K562 (cell line): Measurements from ENCODE around the gene TRPC4AP. TPM values are rescaled to one million over a fixed set of nuclear protein-coding genes. Genes with fewer than 3 reads are reported as not detected.

ENCODE experiments used
- ATAC-seq: fragments of 200-7000 bp; cut with Tn5 transposase; 3 replicates; pipeline ENCODE4 v1.9.1; 2020; ENCODE audit warnings: moderate library complexity
- BruUV-seq: library from RNA; stranded (reverse); fragments of 400-500 nt; replicated peaks from 2 replicates; lab custom pipeline; 2021; lab: Mats Ljungman, UMichigan
- CTCF ChIA-PET: fragments of 300-600 bp; formaldehyde crosslinking; extraction: SDS; loops from one replicate; lab custom pipeline; 2021; ENCODE audit warnings: low intra/inter-chr PET ratio; lab: Yijun Ruan, JAX
- POLR2A ChIA-PET: fragments of 300-600, 350-650 bp; sonication (Branson Sonifier 250); formaldehyde crosslinking; extraction: SDS; loops from one replicate; lab custom pipeline; 2021; ENCODE audit warnings: antibody characterized with exemption, inconsistent platforms; lab: Yijun Ruan, JAX
- DNase-seq, 4 experiments: peaks; one replicate each; pipeline versions ENCODE4 v3.0.0 to v3.0.0-alpha.2; 2011 to 2018; ENCODE audit warnings: low spot score in 3 of 4, mixed read lengths in 3 of 4; ENCODE audit errors: extremely low read depth in 1 of 4
- FAIRE-seq: peaks from 2 replicates; lab custom pipeline; 2011; peaks lifted over from hg19 to GRCh38; lab: Jason Lieb, UNC
- H2AFZ ChIP-seq: 2 replicates; pipeline ENCODE4 v1.6.0; 2011; ENCODE audit warnings: low read depth, low read length, control low read depth, inconsistent platforms
- H3K27ac ChIP-seq: fragments of 200-600 bp; 3 replicates; pipeline ENCODE4 v1.8.0; 2011; ENCODE audit warnings: low read depth, mild to moderate bottlenecking, control low read depth, inconsistent platforms, low read length, moderate library complexity, mixed read lengths; ENCODE audit errors: extremely low read depth
- H3K27me3 ChIP-seq, 2 experiments: fragments of 300-600 bp in 1 of 2; 2 replicates in 1 of 2; 3 replicates in 1 of 2; pipeline versions ENCODE4 v1.6.0 to v1.8.0; 2011; ENCODE audit warnings: inconsistent platforms in 2 of 2, low read length in 2 of 2, mild to moderate bottlenecking in 1 of 2, mixed read lengths in 1 of 2, moderate library complexity in 1 of 2; ENCODE audit not compliant: control insufficient read depth in 2 of 2, insufficient read depth in 2 of 2
- H3K36me3 ChIP-seq: fragments of 300-600 bp; 3 replicates; pipeline ENCODE4 v1.8.0; 2011; ENCODE audit warnings: mild to moderate bottlenecking, low read length, inconsistent platforms; ENCODE audit not compliant: control insufficient read depth, insufficient read depth
- H3K4me1 ChIP-seq, 2 experiments: fragments of 200-600 bp in 1 of 2; replicated peaks in 1 of 2; 2 replicates in 1 of 2; 3 replicates in 1 of 2; pipeline versions ENCODE4 v1.5.1 to v1.8.0; 2011; ENCODE audit warnings: inconsistent platforms in 2 of 2, low read length in 2 of 2, mild to moderate bottlenecking in 1 of 2, mixed read lengths in 1 of 2, moderate library complexity in 1 of 2; ENCODE audit not compliant: control insufficient read depth in 2 of 2, insufficient read depth in 2 of 2
- H3K4me2 ChIP-seq: 2 replicates; pipeline ENCODE4 v1.6.1; 2011; ENCODE audit warnings: low read length, control low read depth, inconsistent platforms, mixed read lengths; ENCODE audit not compliant: insufficient read depth
- H3K4me3 ChIP-seq: fragments of 200-600 bp; sonication (generic), shearing (Covaris generic); 2 replicates; pipeline ENCODE4 v1.5.1; 2016; ENCODE audit warnings: control low read depth, inconsistent platforms
- H3K79me2 ChIP-seq: fragments of 200-600 bp; 3 replicates; pipeline ENCODE4 v1.8.0; 2011; ENCODE audit warnings: low read length, inconsistent platforms; ENCODE audit not compliant: control insufficient read depth, insufficient read depth
- H3K9ac ChIP-seq, 2 experiments: 2 replicates each; pipeline versions ENCODE4 v1.6.0 to v1.6.1; 2011; ENCODE audit warnings: low read depth in 2 of 2, low read length in 2 of 2, control low read depth in 1 of 2, inconsistent platforms in 1 of 2, mild to moderate bottlenecking in 1 of 2, mixed read lengths in 1 of 2; ENCODE audit not compliant: insufficient read depth in 1 of 2
- H3K9me1 ChIP-seq: one replicate; pipeline ENCODE4 v1.6.0; 2011; ENCODE audit warnings: inconsistent platforms, mild to moderate bottlenecking, low read length, moderate library complexity; ENCODE audit not compliant: control insufficient read depth, insufficient read depth
- H3K9me3 ChIP-seq: replicated peaks from 2 replicates; pipeline ENCODE4 v1.5.1; 2011; ENCODE audit warnings: low read depth, low read length, inconsistent platforms; ENCODE audit not compliant: control insufficient read depth, insufficient read depth
- H4K20me1 ChIP-seq: replicated peaks from 2 replicates; pipeline ENCODE4 v1.6.1; 2011; ENCODE audit warnings: low read length, inconsistent platforms, mixed read lengths; ENCODE audit not compliant: control insufficient read depth, insufficient read depth
- MXI1 ChIP-seq: IDR thresholded peaks from 2 replicates; pipeline ENCODE4 v1.6.1; 2011; ENCODE audit warnings: low read depth, mild to moderate bottlenecking, improper control_type of control experiment, low read length
- SMARCA4 ChIP-seq: fragments of 450-650 bp; IDR thresholded peaks from 2 replicates; pipeline ENCODE4 v1.6.1; 2016
- ZNF133 ChIP-seq: fragments of 250-450 bp; sonication (Bioruptor Pico); IDR thresholded peaks from 2 replicates; pipeline ENCODE4 v1.4.0; 2020; ENCODE audit warnings: mild to moderate bottlenecking
- ZNF830 ChIP-seq: fragments of 250-450 bp; sonication (Bioruptor Pico); IDR thresholded peaks from 2 replicates; pipeline ENCODE4 v1.5.0; 2021; ENCODE audit warnings: mild to moderate bottlenecking
- WGBS: fragments of 100-300 bp; shearing (Covaris generic); methylation state at CpG from one replicate; pipeline ENCODE4 v1.1.6; 2016; ENCODE audit warnings: low coverage, mixed read lengths; ENCODE audit not compliant: insufficient coverage; ENCODE audit errors: missing lambda C conversion rate; 5-methylcytosine and 5-hydroxymethylcytosine counted together
- in situ Hi-C: fragments of 300-500 bp; cut with MboI; formaldehyde crosslinking; loops from 4 replicates; pipeline ENCODE4 v1.15.0; 2018; ENCODE audit warnings: inconsistent platforms, mixed read lengths
- intact Hi-C: fragments of 100-400 bp; cut with micrococcal nuclease; formaldehyde crosslinking; loops from 2 replicates; pipeline ENCODE4 v1.14.2; 2022
- polyA plus RNA-seq, 8 experiments: library from polyadenylated mRNA; depleted of rRNA in 4 of 8; stranded (reverse) in 5 of 8; unstranded in 3 of 8; fragments of >200 nt; fragmentation: Nextera tagmentation in 2 of 8; fragmentation: Illumina TruSeq in 1 of 8; extraction: Ambion mirVana in 2 of 8; extraction: Trizol in 1 of 8; gene quantifications; 2 replicates each; pipeline versions ENCODE4 v1.2.1 to v1.2.3, GENCODE V29; 2011 to 2014; ENCODE audit warnings: inconsistent platforms in 1 of 8, missing spikeins in 1 of 8
- total RNA-seq, 7 experiments: library from RNA; depleted of rRNA in 6 of 7; stranded (reverse); fragments of >200 nt in 6 of 7; fragmentation: Illumina TruSeq in 2 of 7; extraction: Trizol in 2 of 7; gene quantifications; 2 replicates each; pipeline versions ENCODE4 v1.2.1 to v1.2.3, GENCODE V29; 2011 to 2021; ENCODE audit warnings: low replicate concordance in 1 of 7
- TF ChIP-seq, protein P1 (sequence below): fragments of 450-650 bp; IDR thresholded peaks from 2 replicates; pipeline ENCODE4 v1.6.1; 2016; ENCODE audit warnings: borderline replicate concordance
- TF ChIP-seq, protein P2 (sequence below): sonication (generic); formaldehyde crosslinking; IDR thresholded peaks from 2 replicates; pipeline ENCODE4 v1.8.1; 2023; ENCODE audit warnings: mild to moderate bottlenecking, missing genetic modification reagents

TRPC4AP gene
- total and polyA plus RNA-seq, 9 of the 15 experiments (the other 6 are each of a cell fraction or from before 2014, with no cell fraction given): 2.3 to 70.3 (median 33.3) TPM

DNA sequence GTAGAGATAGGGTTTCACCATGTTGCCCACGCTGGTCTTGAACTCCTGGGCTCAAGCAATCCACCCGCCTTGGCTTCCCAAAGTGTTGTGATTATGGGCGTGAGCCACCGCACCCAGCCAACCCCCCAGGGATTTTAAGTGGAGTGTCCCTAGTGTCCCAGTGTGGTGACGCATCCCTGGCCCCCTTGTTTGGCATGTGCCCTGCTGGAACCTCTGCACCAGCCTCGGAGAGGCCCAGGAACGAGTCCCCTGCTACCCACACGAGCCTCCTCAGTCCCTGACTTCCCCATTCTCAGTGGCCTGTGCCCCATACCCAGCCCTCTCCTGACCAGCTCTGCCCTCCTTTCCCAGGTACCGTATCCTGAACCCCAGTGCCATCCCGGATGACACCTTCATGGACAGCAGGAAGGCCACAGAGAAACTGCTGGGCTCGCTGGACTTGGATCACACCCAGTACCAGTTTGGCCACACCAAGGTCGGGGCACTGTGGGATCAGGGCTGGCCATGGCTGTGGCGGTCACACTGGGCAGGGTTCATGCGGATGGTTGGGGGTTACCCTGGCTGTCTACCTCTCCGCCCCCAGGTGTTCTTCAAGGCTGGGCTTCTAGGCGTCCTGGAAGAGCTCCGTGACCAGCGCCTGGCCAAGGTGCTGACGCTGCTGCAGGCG is 99.7 kb downstream of the TRPC4AP start:
- H3K9me1 ChIP-seq: no peaks in the 10 kb centered on the region
- TF ChIP-seq, protein P1, sequence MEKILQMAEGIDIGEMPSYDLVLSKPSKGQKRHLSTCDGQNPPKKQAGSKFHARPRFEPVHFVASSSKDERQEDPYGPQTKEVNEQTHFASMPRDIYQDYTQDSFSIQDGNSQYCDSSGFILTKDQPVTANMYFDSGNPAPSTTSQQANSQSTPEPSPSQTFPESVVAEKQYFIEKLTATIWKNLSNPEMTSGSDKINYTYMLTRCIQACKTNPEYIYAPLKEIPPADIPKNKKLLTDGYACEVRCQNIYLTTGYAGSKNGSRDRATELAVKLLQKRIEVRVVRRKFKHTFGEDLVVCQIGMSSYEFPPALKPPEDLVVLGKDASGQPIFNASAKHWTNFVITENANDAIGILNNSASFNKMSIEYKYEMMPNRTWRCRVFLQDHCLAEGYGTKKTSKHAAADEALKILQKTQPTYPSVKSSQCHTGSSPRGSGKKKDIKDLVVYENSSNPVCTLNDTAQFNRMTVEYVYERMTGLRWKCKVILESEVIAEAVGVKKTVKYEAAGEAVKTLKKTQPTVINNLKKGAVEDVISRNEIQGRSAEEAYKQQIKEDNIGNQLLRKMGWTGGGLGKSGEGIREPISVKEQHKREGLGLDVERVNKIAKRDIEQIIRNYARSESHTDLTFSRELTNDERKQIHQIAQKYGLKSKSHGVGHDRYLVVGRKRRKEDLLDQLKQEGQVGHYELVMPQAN: no peak
- no peak for TF ChIP-seq SMARCA4
- no peak for TF ChIP-seq ZNF830 (CRISPR knock-in tag)
- no peak for TF ChIP-seq ZNF133
- TF ChIP-seq, protein P2, sequence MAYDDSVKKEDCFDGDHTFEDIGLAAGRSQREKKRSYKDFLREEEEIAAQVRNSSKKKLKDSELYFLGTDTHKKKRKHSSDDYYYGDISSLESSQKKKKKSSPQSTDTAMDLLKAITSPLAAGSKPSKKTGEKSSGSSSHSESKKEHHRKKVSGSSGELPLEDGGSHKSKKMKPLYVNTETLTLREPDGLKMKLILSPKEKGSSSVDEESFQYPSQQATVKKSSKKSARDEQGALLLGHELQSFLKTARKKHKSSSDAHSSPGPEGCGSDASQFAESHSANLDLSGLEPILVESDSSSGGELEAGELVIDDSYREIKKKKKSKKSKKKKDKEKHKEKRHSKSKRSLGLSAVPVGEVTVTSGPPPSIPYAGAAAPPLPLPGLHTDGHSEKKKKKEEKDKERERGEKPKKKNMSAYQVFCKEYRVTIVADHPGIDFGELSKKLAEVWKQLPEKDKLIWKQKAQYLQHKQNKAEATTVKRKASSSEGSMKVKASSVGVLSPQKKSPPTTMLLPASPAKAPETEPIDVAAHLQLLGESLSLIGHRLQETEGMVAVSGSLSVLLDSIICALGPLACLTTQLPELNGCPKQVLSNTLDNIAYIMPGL (CRISPR knock-in tag): no peak
- TF ChIP-seq MXI1: no peak
- ATAC-seq (no peak), FAIRE-seq (no peak), DNase-seq (no peak)
- H3K9me3 ChIP-seq: no peaks in the 10 kb centered on the region
- WGBS: 86% methylated on average over 20 of the region's 20 CpGs
- in situ Hi-C loops: no loop called here
- intact Hi-C loops: no loop called here
- ChIA-PET CTCF (interaction anchor here (0.7 kb wide), 1 partner anchor 140 kb away, joined by 3 read pairs; no protein-coding TSS in a partner anchor), POLR2A (interaction anchor here (0.8 kb wide), 1 partner anchor 85 kb away, joined by 4 read pairs; no protein-coding TSS in a partner anchor)
- no peaks in the 10 kb centered on the region for H3K79me2 ChIP-seq
- H2AFZ ChIP-seq: no peak overlapping the region
- no peak overlapping the region for H3K27ac ChIP-seq
- peaks cover 0 to 14% of the 10 kb centered on the region in 2 experiments; a peak in 3 of 5 replicates for H3K4me1 ChIP-seq
- H3K36me3 ChIP-seq: peaks cover 24% of the 10 kb centered on the region; the same call in 2 of the 3 replicates
- peak overlapping the region in 1 of 2 experiments; percentile 26; a peak in 1 of 4 replicates for H3K9ac ChIP-seq
- peaks cover 4% of the 10 kb centered on the region; the same call in 1 of the 2 replicates for H4K20me1 ChIP-seq
- no peaks in the 10 kb centered on the region for H3K27me3 ChIP-seq
- no peak overlapping the region for H3K4me2 ChIP-seq
- BruUV-seq: no TSS peak
- H3K4me3 ChIP-seq: no peak overlapping the region
